IPS-20b (cell line): ENCODE measurements around the gene MAMSTR.

ENCODE experiments used
- H3K27ac ChIP-seq: one replicate; pipeline ENCODE4 v1.5.1; 2013; ENCODE audit warnings: low read length
- H3K27me3 ChIP-seq: 2 replicates; pipeline ENCODE4 v1.6.1; 2013; ENCODE audit warnings: mild to moderate bottlenecking, low read length, inconsistent platforms; ENCODE audit not compliant: insufficient read depth
- H3K36me3 ChIP-seq: 2 replicates; pipeline ENCODE4 v1.6.1; 2013; ENCODE audit warnings: low read depth, mild to moderate bottlenecking, inconsistent platforms, low read length, moderate library complexity; ENCODE audit not compliant: insufficient read depth
- H3K4me1 ChIP-seq: 2 replicates; pipeline ENCODE4 v1.6.1; 2013; ENCODE audit warnings: mild to moderate bottlenecking, control low read depth, inconsistent platforms, low read length, moderate library complexity; ENCODE audit not compliant: insufficient read depth
- H3K4me3 ChIP-seq: 2 replicates; pipeline ENCODE4 v1.5.1; 2013; ENCODE audit warnings: mild to moderate bottlenecking, low read length, inconsistent platforms
- H3K9ac ChIP-seq: 2 replicates; pipeline ENCODE4 v1.6.1; 2013; ENCODE audit warnings: low read depth, mild to moderate bottlenecking, inconsistent platforms, low read length, moderate library complexity
- H3K9me3 ChIP-seq: 2 replicates; pipeline ENCODE4 v1.6.1; 2013; ENCODE audit warnings: mild to moderate bottlenecking, low read depth, low read length, inconsistent platforms; ENCODE audit not compliant: insufficient read depth

Gene MAMSTR

DNA sequence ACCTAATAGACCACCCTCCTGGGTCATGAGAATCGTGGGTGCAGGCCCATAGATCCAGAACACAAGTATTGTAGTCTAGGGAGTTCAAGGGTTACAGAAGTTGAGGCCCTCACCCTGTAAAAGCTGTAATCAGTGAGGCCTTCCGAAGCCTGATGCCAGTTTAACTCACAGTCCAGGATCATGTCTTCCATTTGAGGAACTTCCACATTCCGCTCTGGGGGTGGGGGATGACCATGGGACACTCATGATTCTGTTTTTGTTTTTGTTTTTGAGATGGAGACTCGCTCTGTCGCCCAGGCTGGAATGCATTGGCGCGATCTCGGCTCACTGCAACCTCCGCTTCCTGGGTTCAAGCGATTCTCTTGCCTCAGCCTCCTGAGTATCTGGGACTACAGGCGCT lies 22.6 kb upstream of the MAMSTR start:
- H3K27ac ChIP-seq = no peak overlapping the region
- H3K27me3 ChIP-seq = peaks cover 24% of the 10 kb centered on the region
- H3K9me3 ChIP-seq = no peaks in the 10 kb centered on the region
- H3K4me1 ChIP-seq = peaks cover 4% of the 10 kb centered on the region; the same call in 1 of the 2 replicates
- 0 out of 2 replicates have a peak overlapping the region, but pooled peaks have one; percentile 41 for H3K4me3 ChIP-seq
- H3K36me3 ChIP-seq = no peaks in the 10 kb centered on the region
- no peak overlapping the region for H3K9ac ChIP-seq

DNA sequence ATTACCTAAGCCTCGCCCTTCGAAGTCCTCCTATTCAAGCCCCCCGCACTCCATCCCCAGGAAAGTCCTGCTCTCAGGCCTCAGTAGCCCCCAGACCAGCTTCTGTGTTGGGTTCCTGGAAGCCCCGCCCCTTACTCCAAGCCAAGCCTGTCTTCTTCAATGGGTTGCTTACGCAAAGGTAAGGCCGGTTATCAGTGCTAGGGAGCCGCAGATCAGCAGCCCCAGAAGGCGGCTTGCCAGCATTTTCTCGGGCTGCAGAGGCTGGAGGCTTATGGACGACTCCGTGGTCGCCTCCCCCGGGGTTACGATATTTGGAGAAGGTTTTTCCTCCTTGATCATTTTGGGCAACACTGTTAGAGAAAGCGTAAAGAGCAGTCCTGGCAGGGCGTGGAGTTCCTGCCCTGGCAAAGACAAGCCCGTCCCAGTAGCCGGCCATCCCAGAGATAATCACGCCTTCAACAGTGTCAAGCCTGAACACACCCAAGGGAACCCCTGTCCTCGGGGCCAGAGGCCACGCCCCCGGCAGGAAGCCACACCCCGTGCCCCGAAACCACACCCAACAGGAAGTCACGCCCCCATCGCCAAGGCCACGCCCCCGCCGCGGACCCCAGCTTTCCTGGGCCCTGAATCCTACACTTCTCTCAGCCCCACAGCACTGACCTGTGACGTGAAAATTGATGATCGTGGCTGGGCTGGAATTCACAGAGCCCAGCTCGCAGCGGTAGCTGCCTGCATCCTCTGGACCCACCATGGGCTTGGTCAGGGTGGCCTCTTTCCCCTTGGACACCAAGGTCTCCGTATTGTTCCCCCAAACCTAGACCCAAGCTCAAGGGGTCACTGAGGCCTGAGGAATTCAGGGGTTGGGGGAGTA lies 21.8 kb upstream of the MAMSTR start:
- H3K4me1 ChIP-seq = peaks cover 4% of the 10 kb centered on the region; the same call in 1 of the 2 replicates
- H3K4me3 ChIP-seq = peak overlapping the region; percentile 41
- H3K9me3 ChIP-seq = no peaks in the 10 kb centered on the region
- H3K9ac ChIP-seq = no peak overlapping the region
- H3K27me3 ChIP-seq = peaks cover 24% of the 10 kb centered on the region
- no peak overlapping the region for H3K27ac ChIP-seq
- H3K36me3 ChIP-seq = no peaks in the 10 kb centered on the region

DNA sequence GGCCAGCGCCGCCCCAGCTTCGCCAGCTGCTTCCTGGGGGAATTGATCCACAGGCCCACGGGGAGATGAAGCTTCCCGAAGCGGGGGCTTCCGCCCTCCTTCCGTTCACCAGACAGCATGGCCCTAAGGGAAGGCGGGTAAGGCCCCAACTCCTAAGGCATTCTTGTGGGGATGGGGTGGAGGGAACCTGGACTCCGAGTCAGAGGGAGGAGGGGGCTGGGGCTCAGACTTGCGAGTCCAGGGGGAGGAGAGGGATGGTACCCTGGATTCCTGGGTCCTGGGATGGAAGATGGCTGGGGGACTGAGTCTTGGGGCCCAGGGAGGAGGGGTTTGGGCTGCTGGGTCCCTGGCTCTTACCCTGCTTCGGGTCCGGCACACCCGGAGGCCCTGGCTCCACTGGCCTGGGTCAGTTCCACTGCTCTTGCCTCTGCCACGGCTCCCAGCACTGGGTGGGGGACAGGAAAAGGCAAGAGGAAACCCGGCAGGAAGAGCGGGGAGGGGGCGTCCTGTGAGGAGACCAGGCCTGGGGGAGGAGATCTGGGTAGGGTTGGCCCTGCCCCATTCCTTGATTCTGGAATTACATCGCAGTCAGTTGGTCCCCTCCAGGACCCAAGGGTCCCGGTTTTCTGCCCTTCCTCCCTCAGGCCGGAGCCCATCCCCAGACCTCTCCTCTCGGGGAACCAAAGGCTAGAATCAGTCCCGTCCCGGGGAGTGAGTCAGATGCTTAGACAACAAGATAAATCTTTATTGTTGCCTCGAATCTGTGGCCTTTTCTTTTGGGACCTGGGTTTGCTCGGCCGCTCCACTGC lies 20.8 kb upstream of the MAMSTR start, which contains the start of gene RASIP1:
Gene RASIP1, minus strand, starts transcription at position 447 of the 809 bp plus-strand sequence. Its CDS starts 328 bp downstream, at position 119.
- H3K9ac ChIP-seq = no peak within 1 kb of the TSS
- H3K4me1 ChIP-seq = peaks cover 4% of the 10 kb centered on the region; the same call in 1 of the 2 replicates
- H3K9me3 ChIP-seq = no peaks in the 10 kb centered on the region
- peaks cover 24% of the 10 kb centered on the region for H3K27me3 ChIP-seq
- no peaks in the 10 kb centered on the region for H3K36me3 ChIP-seq
- H3K27ac ChIP-seq = no peak within 1 kb of the TSS
- H3K4me3 ChIP-seq = peak within 1 kb of the TSS; percentile 63; the same call in 1 of the 2 replicates

DNA sequence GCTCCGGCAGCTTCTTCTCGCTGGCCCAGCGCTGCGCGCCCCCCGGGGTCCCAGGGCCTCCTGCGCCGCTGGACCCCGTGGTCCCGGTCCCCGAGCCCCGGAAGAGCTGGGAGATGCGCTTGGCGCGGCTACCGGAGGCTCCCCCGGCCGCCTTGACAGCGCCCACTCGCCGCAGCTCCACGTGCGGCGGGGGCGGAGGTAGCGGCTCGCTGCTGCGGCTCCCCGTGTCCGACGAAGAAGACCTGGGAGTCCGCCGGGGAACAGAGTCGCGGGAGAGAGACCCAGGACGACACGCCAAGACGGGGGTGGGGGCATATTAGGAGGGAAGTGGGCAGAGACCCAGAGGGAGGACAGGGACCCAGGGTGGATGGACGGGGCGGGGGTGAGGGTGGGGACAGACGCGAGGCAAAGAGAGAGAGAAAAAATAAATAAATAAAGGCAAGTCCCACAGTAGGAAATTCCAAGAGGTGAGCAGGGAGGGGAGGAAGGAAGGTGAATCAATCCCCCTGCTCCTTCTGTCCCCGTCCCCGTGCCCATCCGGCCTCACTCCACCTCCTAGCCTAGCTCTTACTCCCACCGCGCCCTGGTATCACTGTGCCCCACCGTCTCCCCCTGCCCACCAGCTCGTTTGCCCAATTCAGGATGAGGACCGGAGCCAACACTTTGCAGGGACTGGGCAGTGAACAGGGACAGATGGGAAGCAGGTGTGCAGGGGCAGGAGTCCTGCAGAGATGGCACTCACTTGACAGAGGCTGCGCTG lies 20.1 kb upstream of the MAMSTR start:
- H3K27ac ChIP-seq = no peak overlapping the region
- peaks cover 4% of the 10 kb centered on the region; the same call in 1 of the 2 replicates for H3K4me1 ChIP-seq
- H3K36me3 ChIP-seq = no peaks in the 10 kb centered on the region
- H3K4me3 ChIP-seq = peak overlapping the region; percentile 63; the same call in 1 of the 2 replicates
- no peak overlapping the region for H3K9ac ChIP-seq
- H3K9me3 ChIP-seq = no peaks in the 10 kb centered on the region
- peaks cover 24% of the 10 kb centered on the region for H3K27me3 ChIP-seq

DNA sequence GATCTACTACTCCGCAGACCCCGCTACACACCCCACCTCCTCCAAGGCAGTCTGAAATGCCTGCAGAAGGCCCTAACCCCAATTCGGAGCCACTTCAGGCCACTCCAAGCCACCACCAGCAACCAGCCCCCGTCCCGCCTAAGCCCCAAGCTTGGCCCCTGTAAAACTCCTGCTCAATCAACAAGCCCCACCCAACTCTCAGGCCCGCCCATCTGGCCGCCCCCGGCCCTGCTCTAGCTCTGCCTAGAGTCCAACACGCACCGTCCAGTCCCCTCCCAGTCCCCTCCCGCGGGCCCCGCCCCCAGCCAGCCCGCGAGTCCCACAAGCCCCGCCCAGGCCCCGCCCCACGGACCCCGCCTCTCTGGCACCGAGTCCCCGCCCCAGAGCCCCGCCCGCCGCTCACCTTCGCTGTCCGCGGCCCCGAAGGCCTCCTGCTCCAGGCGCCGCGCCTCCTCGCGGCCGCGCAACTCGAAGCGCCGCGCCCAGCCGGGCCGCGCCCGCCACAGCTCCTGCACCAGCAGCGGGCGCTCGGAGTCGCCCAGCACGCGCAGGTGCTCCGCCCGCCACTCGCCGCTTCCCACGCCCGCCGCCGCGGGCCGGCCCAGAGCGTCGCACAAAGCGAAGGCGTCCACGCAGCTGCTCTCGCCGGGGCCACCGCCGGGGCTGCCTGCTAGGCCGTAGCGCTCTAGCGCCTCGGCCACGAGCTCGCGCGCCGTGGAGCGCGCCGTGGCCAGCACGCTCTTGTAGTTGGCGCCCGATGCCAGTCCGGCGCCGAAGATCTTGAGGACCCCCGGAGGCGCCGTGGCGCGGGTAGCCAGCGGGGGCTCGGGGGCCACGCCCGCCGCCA lies 19.3 kb upstream of the MAMSTR start:
- Histone ChIP-seq H3K4me1 (peaks cover 4% of the 10 kb centered on the region; the same call in 1 of the 2 replicates), H3K9ac (peak overlapping the region; percentile 42; the same call in 1 of the 2 replicates), H3K4me3 (peak overlapping the region; percentile 63), H3K27ac (no peak overlapping the region), H3K27me3 (peaks cover 24% of the 10 kb centered on the region), H3K36me3 (no peaks in the 10 kb centered on the region), H3K9me3 (no peaks in the 10 kb centered on the region)

DNA sequence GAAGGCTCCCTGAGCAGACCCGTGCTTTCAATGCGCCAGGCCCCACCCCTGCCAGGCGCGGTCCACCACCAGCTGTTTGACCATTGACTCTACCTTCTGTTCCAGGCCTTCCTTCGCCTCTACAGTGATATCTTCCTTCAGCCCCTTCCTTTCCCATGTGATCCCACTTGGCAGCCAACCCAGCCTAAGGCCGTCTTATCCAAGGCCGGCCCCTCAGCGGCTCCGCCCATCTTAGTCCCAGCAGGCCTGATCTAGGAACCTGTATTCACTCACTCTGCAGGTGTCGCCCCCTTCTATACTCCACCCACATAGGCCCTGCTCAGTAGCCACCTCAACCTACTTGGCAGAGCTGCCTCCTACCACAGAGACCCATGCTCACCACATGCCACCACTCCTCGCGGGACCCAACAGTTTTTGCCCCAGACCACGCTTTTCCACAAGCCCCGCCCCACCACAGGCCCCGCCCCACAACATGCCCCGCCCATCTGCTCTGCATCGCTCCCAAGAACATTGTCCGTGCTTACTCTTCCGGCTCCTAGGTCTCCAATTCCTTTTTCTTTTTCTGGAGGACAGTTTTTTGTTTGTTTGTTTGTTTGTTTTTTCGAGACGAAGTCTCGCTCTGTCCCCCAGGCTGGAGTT lies 18.0 kb upstream of the MAMSTR start:
- H3K4me1 ChIP-seq = peaks cover 4% of the 10 kb centered on the region; the same call in 1 of the 2 replicates
- no peaks in the 10 kb centered on the region for H3K36me3 ChIP-seq
- H3K27me3 ChIP-seq = peaks cover 24% of the 10 kb centered on the region
- no peak overlapping the region for H3K4me3 ChIP-seq
- no peak overlapping the region for H3K9ac ChIP-seq
- H3K9me3 ChIP-seq = no peaks in the 10 kb centered on the region
- H3K27ac ChIP-seq = no peak overlapping the region

DNA sequence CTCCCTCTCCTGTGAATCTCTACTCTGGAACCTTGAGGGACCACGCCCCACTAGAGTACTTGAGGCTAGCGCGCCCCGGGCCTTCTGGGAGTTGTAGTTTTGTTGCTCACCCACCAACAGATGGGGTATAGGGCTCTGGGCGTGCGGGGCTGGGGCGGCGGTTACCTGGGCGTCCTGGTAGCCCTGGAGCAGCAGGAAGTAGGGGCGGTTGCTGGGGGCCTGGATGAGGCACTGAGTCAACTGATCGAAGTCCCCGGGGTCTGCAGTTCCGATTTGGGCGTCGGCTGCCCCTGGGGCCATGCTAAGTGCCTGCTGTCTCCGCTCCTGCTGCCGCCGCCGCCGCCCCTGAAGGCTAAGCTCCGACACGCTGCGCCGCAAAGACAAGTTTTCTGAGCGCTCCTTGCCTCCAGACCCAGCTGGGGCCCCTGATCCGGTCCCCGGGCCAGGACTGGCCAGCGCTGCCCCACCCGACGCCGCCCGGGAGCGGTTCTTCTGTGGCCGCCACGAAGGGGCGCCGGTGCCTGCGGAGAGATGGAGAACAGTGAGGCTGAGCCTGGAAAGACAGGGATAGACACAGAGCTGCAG lies 15.6 kb upstream of the MAMSTR start:
- Histone ChIP-seq H3K4me3 (peak overlapping the region; percentile 65), H3K9me3 (no peaks in the 10 kb centered on the region), H3K36me3 (no peaks in the 10 kb centered on the region), H3K27me3 (peaks cover 12% of the 10 kb centered on the region), H3K27ac (no peak overlapping the region), H3K4me1 (peaks cover 4% of the 10 kb centered on the region; the same call in 1 of the 2 replicates), H3K9ac (peak overlapping the region; percentile 48; the same call in 1 of the 2 replicates)

DNA sequence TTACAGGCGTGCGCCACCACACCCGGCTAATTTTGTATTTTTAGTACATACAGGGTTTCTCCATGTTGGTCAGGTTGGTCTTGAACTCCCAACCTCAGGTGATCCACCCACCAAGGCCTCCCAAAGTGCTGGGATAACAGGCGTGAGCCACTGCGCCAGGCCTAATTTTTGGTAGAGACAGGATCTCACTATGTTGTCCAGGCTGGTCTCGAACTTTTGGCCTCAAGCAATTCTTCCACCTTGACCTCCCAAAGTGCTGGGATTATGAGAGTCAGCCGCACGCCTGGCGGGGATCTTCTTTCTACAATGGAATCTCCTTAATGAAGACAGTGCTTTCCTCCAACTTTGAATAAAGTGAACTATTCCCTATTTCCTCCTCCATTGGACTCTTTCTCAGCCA lies 15.1 kb upstream of the MAMSTR start:
- no peaks in the 10 kb centered on the region for H3K9me3 ChIP-seq
- no peaks in the 10 kb centered on the region for H3K36me3 ChIP-seq
- H3K27ac ChIP-seq = no peak overlapping the region
- H3K27me3 ChIP-seq = peaks cover 7% of the 10 kb centered on the region
- peaks cover 4% of the 10 kb centered on the region; the same call in 1 of the 2 replicates for H3K4me1 ChIP-seq
- no peak overlapping the region for H3K9ac ChIP-seq
- peak overlapping the region; percentile 65; the same call in 1 of the 2 replicates for H3K4me3 ChIP-seq

DNA sequence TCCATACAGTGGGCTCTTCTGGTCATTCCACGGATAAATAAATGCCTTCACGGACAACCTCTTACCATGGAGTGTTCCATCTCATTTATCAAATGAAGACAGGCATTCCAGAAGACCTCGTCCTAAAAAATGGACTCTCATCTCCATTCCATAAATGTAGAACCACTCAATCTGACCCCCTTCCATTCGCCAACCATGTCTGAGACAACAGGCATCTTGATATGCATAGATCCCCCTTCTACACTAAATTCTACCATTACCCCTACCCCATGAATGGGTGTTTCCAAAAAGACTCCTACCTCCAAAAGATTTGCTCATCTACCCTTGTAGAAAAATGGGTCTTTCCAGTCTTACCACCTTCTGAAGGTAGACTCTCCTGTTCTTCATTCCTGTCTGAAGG lies 11.9 kb upstream of the MAMSTR start:
- H3K36me3 ChIP-seq = no peaks in the 10 kb centered on the region
- no peak overlapping the region for H3K9ac ChIP-seq
- no peaks in the 10 kb centered on the region; the same call in 1 of the 2 replicates for H3K27me3 ChIP-seq
- no peaks in the 10 kb centered on the region for H3K4me1 ChIP-seq
- H3K27ac ChIP-seq = no peak overlapping the region
- H3K9me3 ChIP-seq = no peaks in the 10 kb centered on the region
- H3K4me3 ChIP-seq = no peak overlapping the region
